Karpas-422 (cell line): ENCODE results near the gene DCBLD1. TPM values are rescaled to one million over a fixed set of nuclear protein-coding genes. Genes with fewer than 3 reads are reported as not detected.

Source experiments
- DNase-seq: peaks from one replicate; pipeline ENCODE4 v3.0.0-alpha.2; 2015
- H2AFZ ChIP-seq: fragments of 200-600 bp; sonication (generic); 2 replicates; pipeline ENCODE4 v1.6.1; 2014; ENCODE audit warnings: antibody characterized with exemption, low read length, mixed read lengths
- H3K27ac ChIP-seq: fragments of 200-600 bp; sonication (generic); 2 replicates; pipeline ENCODE4 v1.5.1; 2014; ENCODE audit warnings: mild to moderate bottlenecking, low read length, moderate library complexity
- H3K27me3 ChIP-seq: fragments of 200-600 bp; sonication (generic); 2 replicates; pipeline ENCODE4 v1.6.1; 2014; ENCODE audit warnings: low read length, mixed read lengths
- H3K36me3 ChIP-seq: fragments of 200-600 bp; sonication (generic); 2 replicates; pipeline ENCODE4 v1.6.1; 2014; ENCODE audit warnings: low read length, mixed read lengths; ENCODE audit not compliant: insufficient read depth
- H3K4me1 ChIP-seq: fragments of 200-600 bp; sonication (generic); 2 replicates; pipeline ENCODE4 v1.6.1; 2014; ENCODE audit warnings: mild to moderate bottlenecking, low read length, mixed read lengths
- H3K4me2 ChIP-seq: fragments of 200-600 bp; sonication (generic); 2 replicates; pipeline ENCODE4 v1.6.1; 2014; ENCODE audit warnings: low read length, low read depth, mild to moderate bottlenecking; ENCODE audit not compliant: poor library complexity, severe bottlenecking
- H3K4me3 ChIP-seq: fragments of 200-600 bp; sonication (generic); 2 replicates; pipeline ENCODE4 v1.5.1; 2014; ENCODE audit warnings: mild to moderate bottlenecking, antibody characterized with exemption, low read length, mixed read lengths
- H3K79me2 ChIP-seq: fragments of 200-600 bp; sonication (generic); 2 replicates; pipeline ENCODE4 v1.6.1; 2014; ENCODE audit warnings: mild to moderate bottlenecking, low read length, mixed read lengths
- H3K9ac ChIP-seq: fragments of 200-600 bp; sonication (generic); 2 replicates; pipeline ENCODE4 v1.6.0; 2014; ENCODE audit warnings: low read length
- H3K9me2 ChIP-seq: fragments of 200-600 bp; sonication (generic), shearing (Covaris generic); replicated peaks from 2 replicates; pipeline ENCODE4 v1.6.0; 2014; ENCODE audit warnings: mild to moderate bottlenecking, low read length, moderate library complexity; ENCODE audit not compliant: insufficient read depth
- H3K9me3 ChIP-seq: fragments of 300-700, 200-600 bp; sonication (generic); 2 replicates; pipeline ENCODE4 v1.6.1; 2014; ENCODE audit warnings: low read length, mixed read lengths
- H4K20me1 ChIP-seq: fragments of 200-600 bp; sonication (generic); 2 replicates; pipeline ENCODE4 v1.6.1; 2014; ENCODE audit warnings: mild to moderate bottlenecking, antibody characterized with exemption, low read length, low read depth; ENCODE audit not compliant: insufficient read depth
- total RNA-seq: library from RNA; depleted of rRNA; stranded (reverse); fragments of >200 nt; shearing (Covaris generic); gene quantifications from 2 replicates; pipeline ENCODE4 v1.2.3, GENCODE V29; 2014; ENCODE audit warnings: low replicate concordance

The DCBLD1 gene
- total RNA-seq, 1 experiment from 2014 or later: not detected

DNA sequence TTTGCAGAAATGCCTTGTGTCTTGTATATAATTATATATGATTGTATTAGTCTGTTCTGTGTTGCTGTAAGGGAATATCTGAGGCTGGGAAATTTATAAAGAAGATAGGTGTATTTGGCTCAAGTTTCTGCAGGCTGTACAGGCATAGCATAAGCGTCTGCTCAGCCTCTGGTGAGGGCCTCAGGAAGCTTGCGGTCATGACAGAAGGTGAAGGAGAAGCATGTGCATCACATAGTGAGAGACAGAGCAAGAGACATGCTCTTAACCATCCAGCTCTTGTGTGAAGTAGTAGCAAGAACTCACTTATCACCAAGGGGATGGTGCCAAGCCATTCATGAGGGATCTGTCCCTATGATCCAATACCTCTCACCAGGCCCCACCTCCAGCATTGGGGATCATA is 6.5 kb downstream of the DCBLD1 start:
- H3K9ac ChIP-seq: no peak overlapping the region
- DNase-seq: no peak
- H3K9me3 ChIP-seq: no peaks in the 10 kb centered on the region
- no peak overlapping the region for H3K4me2 ChIP-seq
- no peak overlapping the region for H3K27ac ChIP-seq
- H3K27me3 ChIP-seq: no peaks in the 10 kb centered on the region
- no peaks in the 10 kb centered on the region for H4K20me1 ChIP-seq
- peaks cover 9% of the 10 kb centered on the region for H3K4me1 ChIP-seq
- H3K79me2 ChIP-seq: no peaks in the 10 kb centered on the region
- no peaks in the 10 kb centered on the region for H3K9me2 ChIP-seq
- H3K4me3 ChIP-seq: no peak overlapping the region
- H3K36me3 ChIP-seq: no peaks in the 10 kb centered on the region
- no peak overlapping the region for H2AFZ ChIP-seq

DNA sequence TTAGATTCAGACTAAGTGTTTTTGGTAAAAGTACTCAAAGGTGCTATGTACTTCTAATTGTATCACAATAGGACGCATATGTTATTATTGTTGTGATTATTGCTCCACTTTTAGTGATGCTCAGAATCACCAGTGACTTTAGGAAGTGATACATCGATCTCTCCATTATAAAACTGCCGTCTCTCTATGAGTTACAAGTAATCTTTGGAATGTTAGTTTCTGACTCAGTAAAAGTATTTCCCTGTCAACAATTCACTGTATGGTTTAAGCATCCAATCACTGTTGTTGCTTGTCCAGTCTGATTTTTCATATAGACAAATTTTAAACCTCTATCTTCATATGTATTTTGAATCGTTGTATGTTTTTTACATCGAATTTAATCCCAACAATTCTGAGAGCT is 9.4 kb downstream of the DCBLD1 start:
- Histone ChIP-seq H3K27ac (no peak overlapping the region), H2AFZ (no peak overlapping the region), H3K9me2 (no peaks in the 10 kb centered on the region), H3K36me3 (no peaks in the 10 kb centered on the region), H3K27me3 (no peaks in the 10 kb centered on the region), H3K9ac (no peak overlapping the region), H3K79me2 (no peaks in the 10 kb centered on the region), H3K4me2 (no peak overlapping the region), H4K20me1 (no peaks in the 10 kb centered on the region), H3K4me1 (no peaks in the 10 kb centered on the region), H3K4me3 (no peak overlapping the region), H3K9me3 (no peaks in the 10 kb centered on the region)
- DNase-seq: no peak

GRCh38 chr6:117493470-117493869 is 11.0 kb downstream of the DCBLD1 start:
- no peak overlapping the region for H3K4me3 ChIP-seq
- H3K4me2 ChIP-seq: no peak overlapping the region
- H3K36me3 ChIP-seq: no peaks in the 10 kb centered on the region
- H3K9me3 ChIP-seq: no peaks in the 10 kb centered on the region
- no peak for DNase-seq
- no peaks in the 10 kb centered on the region for H4K20me1 ChIP-seq
- no peaks in the 10 kb centered on the region for H3K4me1 ChIP-seq
- H3K27me3 ChIP-seq: no peaks in the 10 kb centered on the region
- no peaks in the 10 kb centered on the region for H3K9me2 ChIP-seq
- H3K79me2 ChIP-seq: no peaks in the 10 kb centered on the region
- no peak overlapping the region for H3K27ac ChIP-seq
- H2AFZ ChIP-seq: no peak overlapping the region
- no peak overlapping the region for H3K9ac ChIP-seq

DNA sequence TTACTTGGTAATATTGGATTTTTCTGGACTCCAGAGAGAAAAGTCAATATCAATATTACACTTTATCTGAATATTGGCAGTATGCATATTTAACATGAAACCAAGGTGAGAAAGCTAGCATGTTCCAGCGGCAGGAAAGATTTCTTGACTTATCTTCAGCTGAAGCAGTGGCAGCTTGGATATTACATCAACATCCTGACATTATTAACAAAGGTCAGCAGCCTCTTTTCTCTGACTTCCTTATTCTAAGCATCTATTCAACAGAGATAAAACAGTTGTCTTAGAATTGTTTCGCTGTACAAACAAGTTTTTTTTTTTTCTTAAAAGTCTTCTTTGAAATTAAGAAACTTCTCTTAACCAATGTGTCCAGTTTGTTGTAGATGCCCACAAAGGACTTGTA is 11.8 kb downstream of the DCBLD1 start:
- Histone ChIP-seq H3K4me3 (no peak overlapping the region), H3K9me2 (no peaks in the 10 kb centered on the region), H3K27ac (no peak overlapping the region), H2AFZ (no peak overlapping the region), H3K4me1 (no peaks in the 10 kb centered on the region), H3K36me3 (no peaks in the 10 kb centered on the region), H3K79me2 (no peaks in the 10 kb centered on the region), H4K20me1 (no peaks in the 10 kb centered on the region), H3K9ac (no peak overlapping the region), H3K27me3 (no peaks in the 10 kb centered on the region), H3K4me2 (no peak overlapping the region), H3K9me3 (no peaks in the 10 kb centered on the region)
- DNase-seq: no peak

GRCh38 chr6:117494694-117495318 is 12.3 kb downstream of the DCBLD1 start:
- H2AFZ ChIP-seq: no peak overlapping the region
- H3K4me3 ChIP-seq: no peak overlapping the region
- no peaks in the 10 kb centered on the region for H3K9me3 ChIP-seq
- no peak overlapping the region for H3K9ac ChIP-seq
- no peaks in the 10 kb centered on the region for H3K4me1 ChIP-seq
- H3K27ac ChIP-seq: no peak overlapping the region
- no peak overlapping the region for H3K4me2 ChIP-seq
- DNase-seq: no peak
- no peaks in the 10 kb centered on the region for H3K36me3 ChIP-seq
- H3K79me2 ChIP-seq: no peaks in the 10 kb centered on the region
- H3K9me2 ChIP-seq: no peaks in the 10 kb centered on the region
- no peaks in the 10 kb centered on the region for H3K27me3 ChIP-seq
- H4K20me1 ChIP-seq: no peaks in the 10 kb centered on the region

GRCh38 chr6:117495425-117495824 is 13.0 kb downstream of the DCBLD1 start:
- Histone ChIP-seq H4K20me1 (no peaks in the 10 kb centered on the region), H3K27ac (no peak overlapping the region), H3K36me3 (no peaks in the 10 kb centered on the region), H2AFZ (no peak overlapping the region), H3K9me3 (no peaks in the 10 kb centered on the region), H3K4me3 (no peak overlapping the region), H3K79me2 (no peaks in the 10 kb centered on the region), H3K9ac (no peak overlapping the region), H3K27me3 (no peaks in the 10 kb centered on the region), H3K4me1 (no peaks in the 10 kb centered on the region), H3K9me2 (no peaks in the 10 kb centered on the region), H3K4me2 (no peak overlapping the region)
- DNase-seq: no peak

GRCh38 chr6:117495869-117496268 is 13.4 kb downstream of the DCBLD1 start:
- Histone ChIP-seq H3K4me2 (no peak overlapping the region), H3K79me2 (no peaks in the 10 kb centered on the region), H2AFZ (no peak overlapping the region), H3K4me1 (no peaks in the 10 kb centered on the region), H3K4me3 (no peak overlapping the region), H4K20me1 (no peaks in the 10 kb centered on the region), H3K27me3 (no peaks in the 10 kb centered on the region), H3K36me3 (no peaks in the 10 kb centered on the region), H3K9me2 (no peaks in the 10 kb centered on the region), H3K9ac (no peak overlapping the region), H3K27ac (no peak overlapping the region), H3K9me3 (no peaks in the 10 kb centered on the region)
- no peak for DNase-seq

DNA sequence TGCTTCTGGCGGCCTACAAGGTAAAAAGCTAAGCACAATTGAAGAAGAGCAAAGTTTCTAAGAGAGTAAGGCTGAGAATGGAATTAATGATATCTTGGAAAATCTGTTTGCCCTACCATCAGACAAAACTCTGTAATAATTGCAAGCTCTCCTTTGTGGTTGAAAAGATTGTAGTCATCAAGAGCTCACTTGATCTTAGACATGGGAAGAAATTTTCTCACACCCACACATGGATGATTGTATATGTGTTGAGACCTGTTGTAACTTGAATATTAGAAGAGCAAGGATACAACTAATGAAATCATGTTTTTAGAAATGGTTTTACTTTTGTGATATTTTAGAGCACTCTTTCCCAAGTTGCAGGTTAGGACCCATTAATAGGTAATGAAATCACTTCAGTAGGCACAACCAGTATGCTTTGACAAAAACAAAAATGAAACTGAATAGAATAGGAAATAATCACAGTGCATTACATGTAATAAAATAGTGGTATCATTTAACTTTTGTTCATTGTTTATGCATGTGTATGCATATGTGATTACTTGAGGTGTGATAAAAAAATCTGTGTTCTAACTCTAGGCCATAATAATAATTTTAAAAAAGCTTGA is 14.0 kb downstream of the DCBLD1 start:
- no peak overlapping the region for H3K9ac ChIP-seq
- H3K79me2 ChIP-seq: no peaks in the 10 kb centered on the region
- no peak overlapping the region for H3K4me2 ChIP-seq
- H3K9me2 ChIP-seq: no peaks in the 10 kb centered on the region
- no peaks in the 10 kb centered on the region for H3K4me1 ChIP-seq
- H3K4me3 ChIP-seq: no peak overlapping the region
- H2AFZ ChIP-seq: no peak overlapping the region
- no peak overlapping the region for H3K27ac ChIP-seq
- DNase-seq: no peak
- no peaks in the 10 kb centered on the region for H3K9me3 ChIP-seq
- no peaks in the 10 kb centered on the region for H3K36me3 ChIP-seq
- H3K27me3 ChIP-seq: no peaks in the 10 kb centered on the region
- no peaks in the 10 kb centered on the region for H4K20me1 ChIP-seq
